ENCODE measurements around the gene TOR1B.
A peak's percentile ranks its signal among the peaks of the same experiment; 100 is the strongest.

Gene TOR1B

GRCh38 chr9:129815278-129815677 lies 12.3 kb downstream of the TOR1B start:
- no peak for DNase-seq

- no peak for DNase-seq
Measured at GRCh38 chr9:129816501-129817435, 13.8 kb downstream of the TOR1B start.

GRCh38 chr9:129822898-129823541 lies 20.0 kb downstream of the TOR1B start:
- DNase-seq, result no peak

- DNase-seq, result no peak
Measured at GRCh38 chr9:129823542-129823934, 20.6 kb downstream of the TOR1B start.

- DNase-seq, result peak; percentile 86
Measured at GRCh38 chr9:129823935-129824601, 21.1 kb downstream of the TOR1B start, which contains the start of gene TOR1A. TOR1A (minus strand) TSS chr9:129824136; CDS start chr9:129824085, 51 bp downstream.

- DNase-seq, result no peak
Measured at GRCh38 chr9:129826344-129826743, 23.4 kb downstream of the TOR1B start.

GRCh38 chr9:129826759-129827158 lies 23.8 kb downstream of the TOR1B start:
- DNase-seq, result no peak

GRCh38 chr9:129828051-129828450 lies 25.1 kb downstream of the TOR1B start:
- no peak for DNase-seq

GRCh38 chr9:129828969-129829368 lies 26.0 kb downstream of the TOR1B start:
- DNase-seq, result no peak

GRCh38 chr9:129832982-129833381 lies 30.0 kb downstream of the TOR1B start:
- no peak for DNase-seq

GRCh38 chr9:129834489-129835127 lies 31.6 kb downstream of the TOR1B start:
- DNase-seq, result no peak

GRCh38 chr9:129835128-129835859 lies 32.3 kb downstream of the TOR1B start, which contains the start of the genes C9orf78 and USP20:
C9orf78 (minus strand) TSS chr9:129835275; CDS start chr9:129835221, 54 bp downstream.
USP20 (plus strand) TSS chr9:129835458; CDS start chr9:129852556, 17,098 bp downstream.
- DNase-seq, result peak; percentile 98

GRCh38 chr9:129835860-129836223 lies 32.9 kb downstream of the TOR1B start:
- DNase-seq, result no peak

- peak; percentile 43 for DNase-seq
Measured at GRCh38 chr9:129836311-129837007, 33.5 kb downstream of the TOR1B start.

- no peak for DNase-seq
Measured at GRCh38 chr9:129838707-129839259, 35.8 kb downstream of the TOR1B start.

GRCh38 chr9:129839324-129840023 lies 36.5 kb downstream of the TOR1B start:
- no peak for DNase-seq

- DNase-seq, result no peak
Measured at GRCh38 chr9:129840034-129840433, 37.0 kb downstream of the TOR1B start.

GRCh38 chr9:129841071-129841470 lies 38.1 kb downstream of the TOR1B start:
- DNase-seq, result no peak

GRCh38 chr9:129845373-129845772 lies 42.4 kb downstream of the TOR1B start:
- DNase-seq, result no peak

- no peak for DNase-seq
Measured at GRCh38 chr9:129848712-129849441, 45.9 kb downstream of the TOR1B start.
